ENCODE results near the gene ESAM. TPM values are rescaled to one million over a fixed set of nuclear protein-coding genes. Genes with fewer than 3 reads are reported as not detected.

Gene ESAM
- total RNA-seq, 2 experiments from 2014 or later: 0.60 to 0.65 TPM

DNA sequence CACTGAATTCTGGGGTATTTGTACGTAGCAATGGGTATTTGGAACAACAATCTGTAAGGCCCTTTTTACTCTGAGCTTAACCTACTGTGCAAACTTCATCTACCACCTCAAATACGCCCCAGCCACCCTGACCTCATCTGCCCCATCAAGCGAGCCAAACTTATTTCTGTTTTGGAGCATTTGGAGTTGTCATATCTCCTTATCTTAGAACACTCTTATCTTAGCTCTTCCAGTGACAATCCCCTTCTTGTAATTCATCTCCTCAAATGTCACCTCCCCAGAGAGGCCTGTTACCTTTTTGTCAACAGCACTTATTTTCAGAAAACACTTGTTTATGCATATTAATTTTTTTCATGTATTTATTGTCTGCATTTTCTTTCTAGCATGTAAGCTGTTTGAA, 42.8 kb upstream of the ESAM start:
- H3K4me3 Mint-ChIP-seq: no peak overlapping the region
- no peaks in the 10 kb centered on the region for H3K9me3 Mint-ChIP-seq
- TF ChIP-seq, protein P1, sequence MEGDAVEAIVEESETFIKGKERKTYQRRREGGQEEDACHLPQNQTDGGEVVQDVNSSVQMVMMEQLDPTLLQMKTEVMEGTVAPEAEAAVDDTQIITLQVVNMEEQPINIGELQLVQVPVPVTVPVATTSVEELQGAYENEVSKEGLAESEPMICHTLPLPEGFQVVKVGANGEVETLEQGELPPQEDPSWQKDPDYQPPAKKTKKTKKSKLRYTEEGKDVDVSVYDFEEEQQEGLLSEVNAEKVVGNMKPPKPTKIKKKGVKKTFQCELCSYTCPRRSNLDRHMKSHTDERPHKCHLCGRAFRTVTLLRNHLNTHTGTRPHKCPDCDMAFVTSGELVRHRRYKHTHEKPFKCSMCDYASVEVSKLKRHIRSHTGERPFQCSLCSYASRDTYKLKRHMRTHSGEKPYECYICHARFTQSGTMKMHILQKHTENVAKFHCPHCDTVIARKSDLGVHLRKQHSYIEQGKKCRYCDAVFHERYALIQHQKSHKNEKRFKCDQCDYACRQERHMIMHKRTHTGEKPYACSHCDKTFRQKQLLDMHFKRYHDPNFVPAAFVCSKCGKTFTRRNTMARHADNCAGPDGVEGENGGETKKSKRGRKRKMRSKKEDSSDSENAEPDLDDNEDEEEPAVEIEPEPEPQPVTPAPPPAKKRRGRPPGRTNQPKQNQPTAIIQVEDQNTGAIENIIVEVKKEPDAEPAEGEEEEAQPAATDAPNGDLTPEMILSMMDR (IDR thresholded peaks at IDR 0.05): no peak
- H3K36me3 Mint-ChIP-seq (ENCODE audit: low read depth): peaks cover 1% of the 10 kb centered on the region
- ATAC-seq: no peak
- H3K27ac Mint-ChIP-seq: no peak overlapping the region
- POLR2A ChIA-PET: interaction anchor here (1.5 kb wide), 1 partner anchor 140 kb away, joined by 3 read pairs; no protein-coding TSS in a partner anchor
- H3K27me3 Mint-ChIP-seq: no peaks in the 10 kb centered on the region
- CTCF ChIA-PET: interaction anchor here (0.9 to 2.0 kb wide), 6 partner anchors 9 to 114 kb away, joined by 3 to 9 read pairs (median 4); partner anchors contain the start of gene ROBO3
- H3K4me1 Mint-ChIP-seq (ENCODE audit: low read depth): peaks cover 4% of the 10 kb centered on the region
- DNase-seq: no peak
- intact Hi-C loops (cut with micrococcal nuclease): no loop called here

- no peaks in the 10 kb centered on the region for H3K27me3 Mint-ChIP-seq
- TF ChIP-seq, protein P1 (IDR thresholded peaks at IDR 0.05): no peak
- no peak overlapping the region for H3K27ac Mint-ChIP-seq
- ChIA-PET CTCF (interaction anchor here (1.1 to 5.4 kb wide), 7 partner anchors 35 to 339 kb away, joined by 3 to 55 read pairs (median 11); no protein-coding TSS in a partner anchor), POLR2A (interaction anchor here (1.1 to 1.8 kb wide), 3 partner anchors 31 to 128 kb away, joined by 3 to 6 read pairs (median 4); partner anchors contain the start of genes SIAE and SPA17)
- peaks cover 23% of the 10 kb centered on the region for H3K4me1 Mint-ChIP-seq (ENCODE audit: low read depth)
- intact Hi-C loops (cut with micrococcal nuclease): no loop called here
- ATAC-seq: no peak
- no peaks in the 10 kb centered on the region for H3K9me3 Mint-ChIP-seq
- DNase-seq: no peak
- no peak overlapping the region for H3K4me3 Mint-ChIP-seq
- peaks cover 5% of the 10 kb centered on the region for H3K36me3 Mint-ChIP-seq (ENCODE audit: low read depth)
Observed at GRCh38 chr11:124801636-124802312, 39.7 kb upstream of the ESAM start.

GRCh38 chr11:124801014-124801413, 38.9 kb upstream of the ESAM start:
- peak overlapping the region; percentile 92 for H3K27ac Mint-ChIP-seq
- intact Hi-C loops (cut with micrococcal nuclease): no loop called here
- ATAC-seq (peak; percentile 17), DNase-seq (peak; percentile 8)
- H3K36me3 Mint-ChIP-seq (ENCODE audit: low read depth): peaks cover 4% of the 10 kb centered on the region
- peak overlapping the region; percentile 81 for H3K4me3 Mint-ChIP-seq
- H3K9me3 Mint-ChIP-seq: no peaks in the 10 kb centered on the region
- CTCF ChIA-PET: interaction anchor here (1.1 to 5.4 kb wide), 8 partner anchors 11 to 340 kb away, joined by 3 to 55 read pairs (median 11); no protein-coding TSS in a partner anchor
- POLR2A ChIA-PET: interaction anchor here (1.0 to 1.8 kb wide), 4 partner anchors 29 to 128 kb away, joined by 3 to 6 read pairs (median 5); partner anchors contain the start of genes SIAE and SPA17
- H3K4me1 Mint-ChIP-seq (ENCODE audit: low read depth): peaks cover 27% of the 10 kb centered on the region
- TF ChIP-seq, protein P1 (IDR thresholded peaks at IDR 0.05): no peak
- no peaks in the 10 kb centered on the region for H3K27me3 Mint-ChIP-seq

GRCh38 chr11:124800226-124800929, 38.3 kb upstream of the ESAM start, which contains the start of gene MSANTD2:
TSS of gene MSANTD2 (minus strand) at chr11:124800406. CDS start at chr11:124800380, 26 bp downstream.
- DNase-seq (peak; percentile 83), ATAC-seq (peak; percentile 89)
- Mint-ChIP-seq H3K4me3 (peak within 1 kb of the TSS; percentile 87), H3K27ac (peak within 1 kb of the TSS; percentile 92), H3K27me3 (no peaks in the 10 kb centered on the region), H3K4me1 (ENCODE audit: low read depth) (peaks cover 29% of the 10 kb centered on the region), H3K36me3 (ENCODE audit: low read depth) (peaks cover 4% of the 10 kb centered on the region), H3K9me3 (no peaks in the 10 kb centered on the region)
- CTCF ChIA-PET: interaction anchor here (1.1 to 5.4 kb wide), 8 partner anchors 10 to 340 kb away, joined by 3 to 55 read pairs (median 11); no protein-coding TSS in a partner anchor
- intact Hi-C loops (cut with micrococcal nuclease): no loop called here
- TF ChIP-seq, protein P1 (IDR thresholded peaks at IDR 0.05): no peak
- POLR2A ChIA-PET: interaction anchor here (0.6 to 1.8 kb wide), 8 partner anchors 10 to 127 kb away, joined by 3 to 6 read pairs (median 3); partner anchors contain the start of genes SIAE and SPA17
